GM19467 (cell line): ENCODE measurements around the gene BICC1.

ENCODE experiments used
- ATAC-seq: cut with Tn5 transposase; IDR thresholded peaks from one replicate; pipeline ENCODE4 v1.9.1; 2021; ENCODE audit warnings: mild to moderate bottlenecking, moderate library complexity; ENCODE audit not compliant: unreplicated experiment

BICC1 gene

GRCh38 chr10:58512491-58513187 lies at the start of gene BICC1:
BICC1 (plus strand) TSS chr10:58512872; CDS start chr10:58513144, 272 bp downstream.
- ATAC-seq: no peak

- ATAC-seq: no peak
These were observed 47.7 kb upstream of the BICC1 start for GRCh38 chr10:58464956-58465355.

- ATAC-seq: no peak
These were observed 47.0 kb upstream of the BICC1 start for GRCh38 chr10:58465629-58466028.

- no peak for ATAC-seq
These were observed 44.6 kb upstream of the BICC1 start for GRCh38 chr10:58467931-58468635.

- ATAC-seq: no peak
These were observed 38.7 kb upstream of the BICC1 start for GRCh38 chr10:58473976-58474375.

GRCh38 chr10:58475322-58476277 lies 37.1 kb upstream of the BICC1 start:
- no peak for ATAC-seq

- ATAC-seq: no peak
These were observed 35.5 kb upstream of the BICC1 start for GRCh38 chr10:58477122-58477521.

- ATAC-seq: no peak
These were observed 34.8 kb upstream of the BICC1 start for GRCh38 chr10:58477902-58478301.

- no peak for ATAC-seq
These were observed 33.6 kb upstream of the BICC1 start for GRCh38 chr10:58479045-58479444.

- ATAC-seq: no peak
These were observed 32.4 kb upstream of the BICC1 start for GRCh38 chr10:58480321-58480720.

- ATAC-seq: no peak
These were observed 31.0 kb upstream of the BICC1 start for GRCh38 chr10:58481569-58482109.

- ATAC-seq: no peak
These were observed 25.9 kb upstream of the BICC1 start for GRCh38 chr10:58486821-58487220.

GRCh38 chr10:58488921-58489320 lies 23.8 kb upstream of the BICC1 start:
- ATAC-seq: no peak

- no peak for ATAC-seq
These were observed 9.7 kb upstream of the BICC1 start for GRCh38 chr10:58502956-58503355.

- no peak for ATAC-seq
These were observed 4.4 kb upstream of the BICC1 start for GRCh38 chr10:58508316-58508715.

- no peak for ATAC-seq
These were observed 744 bp upstream of the BICC1 start for GRCh38 chr10:58511765-58512490.

GRCh38 chr10:58513188-58514110 lies 777 bp downstream of the BICC1 start:
- ATAC-seq: no peak

- ATAC-seq: no peak
These were observed 1.6 kb downstream of the BICC1 start for GRCh38 chr10:58514111-58514770.
